ENCODE results near the gene SYNJ2. TPM values are rescaled to one million over a fixed set of nuclear protein-coding genes. Genes with fewer than 3 reads are reported as not detected.

SYNJ2 gene
- total and polyA plus RNA-seq, 2 of the 4 experiments (the other 2 are of a cell fraction), result 40.8 to 45.2 TPM

- no peak overlapping the region for H3K4me2 ChIP-seq (ENCODE audit: low read depth, low read length)
- TF ChIP-seq USF2 (IDR thresholded peaks at IDR 0.05; ENCODE audit: low read depth, low read length) (no peak), CEBPB (IDR thresholded peaks at IDR 0.05; ENCODE audit: low read depth, low read length) (no peak), POLR2A (IDR thresholded peaks at IDR 0.05; ENCODE audit: low read depth, low read length) (no peak), BHLHE40 (IDR thresholded peaks at IDR 0.05; ENCODE audit: low read depth, low read length) (no peak), SMC3 (IDR thresholded peaks at IDR 0.05; ENCODE audit: low read depth, low read length) (no peak), ELK1 (IDR thresholded peaks at IDR 0.05; ENCODE audit: borderline replicate concordance, low read depth, low read length) (no peak), RAD21 (IDR thresholded peaks at IDR 0.05; ENCODE audit: low read length) (no peak), CTCF (conservative IDR thresholded peaks at IDR 0.05; ENCODE audit: low read depth, low read length) (no peak), FOS (IDR thresholded peaks at IDR 0.05; ENCODE audit: low read depth, low read length) (no peak), MAFK (IDR thresholded peaks at IDR 0.05; ENCODE audit: low read depth, low read length) (no peak), RCOR1 (IDR thresholded peaks at IDR 0.05; ENCODE audit: insufficient replicate concordance, low read length) (no peak), NFE2L2 (IDR thresholded peaks at IDR 0.05; ENCODE audit: low read depth, low read length) (no peak), CHD1 (IDR thresholded peaks at IDR 0.05; ENCODE audit: low read depth, low read length) (no peak), MAZ (IDR thresholded peaks at IDR 0.05; ENCODE audit: borderline replicate concordance, low read depth, low read length) (no peak)
These were observed 35.1 kb downstream of the SYNJ2 start for GRCh38 chr6:158016571-158017383.

More at GRCh38 chr6:158016571-158017383, 35.1 kb downstream of the SYNJ2 start:
- in situ Hi-C loops (cut with MboI; ENCODE audit: low sequenced_read_pairs) (no loop called here), dilution Hi-C loops (cut with HindIII; ENCODE audit: low sequenced_read_pairs, unreplicated experiment) (no loop called here), intact Hi-C loops (cut with micrococcal nuclease) (no loop called here)
- Histone ChIP-seq H3K79me1 (ENCODE audit: low read depth in 1 of 2, low read length in 2 of 2) (peaks cover 39 to 93% of the 10 kb centered on the region in 2 experiments), H2AFZ (replicated peaks; ENCODE audit: low read length, poor library complexity) (peak overlapping the region; percentile 14), H3K4me3 (ENCODE audit: insufficient read depth, low read depth, low read length) (no peak overlapping the region), H3K23ac (ENCODE audit: low read depth, low read length) (peak overlapping the region; percentile 29; the same call in 1 of the 2 replicates), H3K4me1 (ENCODE audit: control insufficient read depth, insufficient read depth, low read length) (peaks cover 39% of the 10 kb centered on the region), H4K5ac (ENCODE audit: low read depth, low read length) (peak overlapping the region; percentile 61), H2AK5ac (ENCODE audit: low read depth, low read length) (peak overlapping the region; percentile 54), H3K56ac (ENCODE audit: extremely low read depth, insufficient read depth, low read length) (no peak overlapping the region), H2AK9ac (replicated peaks; ENCODE audit: low read depth, low read length, poor library complexity) (peak overlapping the region; percentile 2), H3K27ac (ENCODE audit: insufficient read depth, low read length) (peak overlapping the region; percentile 17; the same call in 1 of the 2 replicates), H3K9me3 (ENCODE audit: control insufficient read depth, insufficient read depth, low read length) (no peaks in the 10 kb centered on the region), H3K27me3 (ENCODE audit: control insufficient read depth, insufficient read depth, low read length) (no peaks in the 10 kb centered on the region), H4K8ac (ENCODE audit: low read depth in 2 of 2, low read length in 2 of 2) (peak overlapping the region in 1 of 2 experiments; percentile 50; a peak in 2 of 4 replicates), H3K4ac (ENCODE audit: low read depth, low read length) (peak overlapping the region; percentile 46), H2BK20ac (ENCODE audit: low read depth, low read length) (peak overlapping the region; percentile 46), H2BK120ac (ENCODE audit: low read depth, low read length) (peak overlapping the region; percentile 70), H2BK5ac (ENCODE audit: low read depth, low read length, poor library complexity, severe bottlenecking) (peak overlapping the region; percentile 36), H3K9me1 (ENCODE audit: insufficient read depth, low read length) (peaks cover 52% of the 10 kb centered on the region), H3K14ac (replicated peaks; ENCODE audit: low read depth, low read length) (peak overlapping the region; percentile 53), H4K20me1 (ENCODE audit: insufficient read depth, low read length) (peaks cover 15% of the 10 kb centered on the region; the same call in 1 of the 2 replicates), H4K91ac (ENCODE audit: insufficient read depth, low read depth, low read length) (peak overlapping the region; percentile 57; the same call in 1 of the 2 replicates), H3K36me3 (ENCODE audit: control insufficient read depth, insufficient read depth, low read length) (peaks cover 15% of the 10 kb centered on the region), H3K18ac (ENCODE audit: low read depth, low read length) (peak overlapping the region; percentile 62), H3K9ac (ENCODE audit: low read depth, low read length) (no peak overlapping the region), H2BK15ac (ENCODE audit: low read depth, low read length) (peak overlapping the region; percentile 28; the same call in 2 of the 3 replicates)
- ATAC-seq (ENCODE audit: low read depth) (no peak), DNase-seq (no peak)
- ChIA-PET POLR2A (ENCODE audit: unreplicated experiment) (no interaction called here), CTCF (interaction anchor here (0.6 kb wide), 1 partner anchor 46 kb away, joined by 3 read pairs; no protein-coding TSS in a partner anchor)
- BruUV-seq (replicated peaks), result no TSS peak
- 42% methylated on average over 2 of the region's 20 CpGs; no CpG with 5 or more reads in 1 of the 2 experiments for WGBS, 2 experiments (ENCODE audit: extremely low coverage in 2 of 2, insufficient read length in 1 of 2)
